ENCODE measurements around the gene ADAMTSL4. TPM values are rescaled to one million over a fixed set of nuclear protein-coding genes. Genes with fewer than 3 reads are reported as not detected.

ADAMTSL4 gene
- total and polyA plus RNA-seq, 9 of the 15 experiments (the other 6 are each of a cell fraction or from before 2014, with no cell fraction given) = 12.7 to 212 (median 35.6) TPM

DNA sequence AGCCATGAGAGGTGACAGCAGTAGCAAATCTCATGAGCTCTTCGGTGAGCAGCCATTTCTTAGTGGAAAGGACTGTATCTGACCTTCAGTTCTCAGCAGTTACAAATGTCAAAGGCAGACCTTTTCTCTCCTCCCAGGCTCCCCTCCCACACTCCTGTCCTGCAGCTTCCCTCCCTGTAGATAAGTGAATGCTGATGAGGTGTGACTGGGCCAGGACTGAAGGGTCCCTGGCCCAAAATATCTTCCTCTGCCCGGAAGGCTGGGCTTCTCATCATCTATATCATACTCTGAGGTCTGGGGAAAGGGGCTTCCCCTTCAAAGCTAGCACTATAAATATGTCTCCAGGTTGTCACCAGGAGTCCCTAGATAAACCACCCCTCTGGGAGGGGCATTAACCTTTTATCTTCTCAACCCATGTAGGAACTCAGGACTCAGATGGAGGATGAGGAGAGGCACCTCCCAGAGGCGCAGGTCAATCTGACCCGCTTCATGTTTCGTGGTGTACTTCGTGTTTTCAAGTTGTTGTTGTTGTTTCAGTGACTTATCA lies 3.6 kb upstream of the ADAMTSL4 start:
- intact Hi-C loops (cut with micrococcal nuclease) (loop anchor here (2.0 to 10.0 kb wide), 5 partner anchors 29 to 432 kb away; partner anchors contain the start of genes CA14, ECM1 and RPRD2), in situ Hi-C loops (cut with MboI) (no loop called here)
- Histone ChIP-seq H3K4me2 (ENCODE audit: insufficient read depth, low read length) (peak overlapping the region; percentile 59), H3K9me3 (replicated peaks; ENCODE audit: control insufficient read depth, insufficient read depth, low read depth, low read length) (no peaks in the 10 kb centered on the region), H3K9me1 (ENCODE audit: control insufficient read depth, insufficient read depth, low read length) (no peaks in the 10 kb centered on the region), H3K36me3 (ENCODE audit: control insufficient read depth, insufficient read depth, low read length) (no peaks in the 10 kb centered on the region), H3K4me3 (no peak overlapping the region), H3K27ac (ENCODE audit: extremely low read depth, low read depth, low read length) (peak overlapping the region; percentile 87), H2AFZ (ENCODE audit: low read depth, low read length) (0 out of 2 replicates have a peak overlapping the region, but pooled peaks have one; percentile 35), H3K4me1 (replicated peaks in 1 of 2; ENCODE audit: control insufficient read depth in 2 of 2, insufficient read depth in 2 of 2, low read length in 2 of 2) (peaks cover 30 to 59% of the 10 kb centered on the region in 2 experiments), H3K9ac (ENCODE audit: insufficient read depth in 1 of 2, low read depth in 2 of 2, low read length in 2 of 2) (peak overlapping the region in 1 of 2 experiments; percentile 69; a peak in 3 of 4 replicates), H3K27me3 (ENCODE audit: control insufficient read depth in 2 of 2, insufficient read depth in 2 of 2, low read length in 2 of 2) (no peaks in the 10 kb centered on the region), H4K20me1 (replicated peaks; ENCODE audit: control insufficient read depth, insufficient read depth, low read length) (no peaks in the 10 kb centered on the region), H3K79me2 (ENCODE audit: control insufficient read depth, insufficient read depth, low read length) (peaks cover 38% of the 10 kb centered on the region)
- DNase-seq (ENCODE audit: extremely low read depth in 1 of 4, low spot score in 3 of 4) (peak; percentile 74 to 98 (median 86)), FAIRE-seq (peak; percentile 98), ATAC-seq (peak; percentile 78)
- POLR2A ChIA-PET = interaction anchor here (0.6 to 8.9 kb wide), 9 partner anchors 11 to 429 kb away, joined by 3 to 53 read pairs (median 4); partner anchors contain the start of genes FALEC and MCL1
- CTCF ChIA-PET (ENCODE audit: low intra/inter-chr PET ratio) = interaction anchor here (0.6 kb wide), 1 partner anchor 27 kb away, joined by 4 read pairs; no protein-coding TSS in a partner anchor
- BruUV-seq (replicated peaks) = no TSS peak
- WGBS (ENCODE audit: insufficient coverage, low coverage, missing lambda C conversion rate) = 3% methylated on average over 6 of the region's 6 CpGs
- TF ChIP-seq FOSL1 (tag; conservative IDR thresholded peaks at IDR 0.05) = peak; percentile 45
- TF ChIP-seq KHSRP (IDR thresholded peaks at IDR 0.05) = peak; percentile 75; the same call in 1 of the 2 replicates
- TF ChIP-seq ZNF583 (CRISPR knock-in tag; IDR thresholded peaks at IDR 0.05) = no peak
- peak; percentile 97 for TF ChIP-seq TEAD4 (IDR thresholded peaks at IDR 0.05; ENCODE audit: low read length)
- TF ChIP-seq TEAD4 (CRISPR knock-in tag; IDR thresholded peaks at IDR 0.05; ENCODE audit: borderline replicate concordance) = no peak
- peak; percentile 94 for TF ChIP-seq GATA2 (CRISPR knock-in tag; IDR thresholded peaks at IDR 0.05)
- peak; percentile 97 for TF ChIP-seq ZEB2 (IDR thresholded peaks at IDR 0.05)
- TF ChIP-seq, protein P1, sequence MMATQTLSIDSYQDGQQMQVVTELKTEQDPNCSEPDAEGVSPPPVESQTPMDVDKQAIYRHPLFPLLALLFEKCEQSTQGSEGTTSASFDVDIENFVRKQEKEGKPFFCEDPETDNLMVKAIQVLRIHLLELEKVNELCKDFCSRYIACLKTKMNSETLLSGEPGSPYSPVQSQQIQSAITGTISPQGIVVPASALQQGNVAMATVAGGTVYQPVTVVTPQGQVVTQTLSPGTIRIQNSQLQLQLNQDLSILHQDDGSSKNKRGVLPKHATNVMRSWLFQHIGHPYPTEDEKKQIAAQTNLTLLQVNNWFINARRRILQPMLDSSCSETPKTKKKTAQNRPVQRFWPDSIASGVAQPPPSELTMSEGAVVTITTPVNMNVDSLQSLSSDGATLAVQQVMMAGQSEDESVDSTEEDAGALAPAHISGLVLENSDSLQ (IDR thresholded peaks at IDR 0.05) = peak; percentile 87
- no peak for TF ChIP-seq ZFPM2 (CRISPR knock-in tag; IDR thresholded peaks at IDR 0.05)
- TF ChIP-seq, protein P2, sequence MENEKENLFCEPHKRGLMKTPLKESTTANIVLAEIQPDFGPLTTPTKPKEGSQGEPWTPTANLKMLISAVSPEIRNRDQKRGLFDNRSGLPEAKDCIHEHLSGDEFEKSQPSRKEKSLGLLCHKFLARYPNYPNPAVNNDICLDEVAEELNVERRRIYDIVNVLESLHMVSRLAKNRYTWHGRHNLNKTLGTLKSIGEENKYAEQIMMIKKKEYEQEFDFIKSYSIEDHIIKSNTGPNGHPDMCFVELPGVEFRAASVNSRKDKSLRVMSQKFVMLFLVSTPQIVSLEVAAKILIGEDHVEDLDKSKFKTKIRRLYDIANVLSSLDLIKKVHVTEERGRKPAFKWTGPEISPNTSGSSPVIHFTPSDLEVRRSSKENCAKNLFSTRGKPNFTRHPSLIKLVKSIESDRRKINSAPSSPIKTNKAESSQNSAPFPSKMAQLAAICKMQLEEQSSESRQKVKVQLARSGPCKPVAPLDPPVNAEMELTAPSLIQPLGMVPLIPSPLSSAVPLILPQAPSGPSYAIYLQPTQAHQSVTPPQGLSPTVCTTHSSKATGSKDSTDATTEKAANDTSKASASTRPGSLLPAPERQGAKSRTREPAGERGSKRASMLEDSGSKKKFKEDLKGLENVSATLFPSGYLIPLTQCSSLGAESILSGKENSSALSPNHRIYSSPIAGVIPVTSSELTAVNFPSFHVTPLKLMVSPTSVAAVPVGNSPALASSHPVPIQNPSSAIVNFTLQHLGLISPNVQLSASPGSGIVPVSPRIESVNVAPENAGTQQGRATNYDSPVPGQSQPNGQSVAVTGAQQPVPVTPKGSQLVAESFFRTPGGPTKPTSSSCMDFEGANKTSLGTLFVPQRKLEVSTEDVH (IDR thresholded peaks at IDR 0.05; ENCODE audit: low read depth, partially characterized antibody) = peak; percentile 22
- peak; percentile 70 for TF ChIP-seq NR2C1 (IDR thresholded peaks at IDR 0.05)
- TF ChIP-seq NR2C1 (tag; IDR thresholded peaks at IDR 0.05) = peak; percentile 66
- no peak for TF ChIP-seq CSDE1 (IDR thresholded peaks at IDR 0.05)
- no peak for TF ChIP-seq SMC3 (conservative IDR thresholded peaks at IDR 0.05; ENCODE audit: insufficient read depth, low read depth, low read length)
- TF ChIP-seq NBN (IDR thresholded peaks at IDR 0.05; ENCODE audit: low read depth) = peak; percentile 95
- TF ChIP-seq, protein P3, sequence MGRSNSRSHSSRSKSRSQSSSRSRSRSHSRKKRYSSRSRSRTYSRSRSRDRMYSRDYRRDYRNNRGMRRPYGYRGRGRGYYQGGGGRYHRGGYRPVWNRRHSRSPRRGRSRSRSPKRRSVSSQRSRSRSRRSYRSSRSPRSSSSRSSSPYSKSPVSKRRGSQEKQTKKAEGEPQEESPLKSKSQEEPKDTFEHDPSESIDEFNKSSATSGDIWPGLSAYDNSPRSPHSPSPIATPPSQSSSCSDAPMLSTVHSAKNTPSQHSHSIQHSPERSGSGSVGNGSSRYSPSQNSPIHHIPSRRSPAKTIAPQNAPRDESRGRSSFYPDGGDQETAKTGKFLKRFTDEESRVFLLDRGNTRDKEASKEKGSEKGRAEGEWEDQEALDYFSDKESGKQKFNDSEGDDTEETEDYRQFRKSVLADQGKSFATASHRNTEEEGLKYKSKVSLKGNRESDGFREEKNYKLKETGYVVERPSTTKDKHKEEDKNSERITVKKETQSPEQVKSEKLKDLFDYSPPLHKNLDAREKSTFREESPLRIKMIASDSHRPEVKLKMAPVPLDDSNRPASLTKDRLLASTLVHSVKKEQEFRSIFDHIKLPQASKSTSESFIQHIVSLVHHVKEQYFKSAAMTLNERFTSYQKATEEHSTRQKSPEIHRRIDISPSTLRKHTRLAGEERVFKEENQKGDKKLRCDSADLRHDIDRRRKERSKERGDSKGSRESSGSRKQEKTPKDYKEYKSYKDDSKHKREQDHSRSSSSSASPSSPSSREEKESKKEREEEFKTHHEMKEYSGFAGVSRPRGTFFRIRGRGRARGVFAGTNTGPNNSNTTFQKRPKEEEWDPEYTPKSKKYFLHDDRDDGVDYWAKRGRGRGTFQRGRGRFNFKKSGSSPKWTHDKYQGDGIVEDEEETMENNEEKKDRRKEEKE (IDR thresholded peaks at IDR 0.05; ENCODE audit: borderline replicate concordance in 1 of 2, control insufficient read depth in 1 of 2, low read depth in 2 of 2, low read length in 1 of 2) = peak in 1 of 2 experiments; percentile 85; a peak in 1 of 4 replicates

Measured in K562 (cell line).